ENCODE results near the gene RTF1.

- TF ChIP-seq CTCF (IDR thresholded peaks at IDR 0.05; ENCODE audit: low read length), result no peak
- no peak for TF ChIP-seq EZH2 (IDR thresholded peaks at IDR 0.05; ENCODE audit: borderline replicate concordance, low read length)
These were observed 93.8 kb downstream of the RTF1 start for GRCh38 chr15:41510728-41511127.

Data from OCI-LY1 (cell line).